Left colon (tissue), 2 donors: Measurements from ENCODE around the gene BCLAF3. TPM values are rescaled to one million over a fixed set of nuclear protein-coding genes. Genes with fewer than 3 reads are reported as not detected.

ENCODE experiments used
- ATAC-seq: fragments of 200-7000 bp; cut with Tn5 transposase; one replicate; pipeline ENCODE4 v1.9.1; 2020; ENCODE audit warnings: mild to moderate bottlenecking, moderate library complexity
- DNase-seq, 2 donors: peaks; one replicate each; pipeline ENCODE4 v3.0.0-alpha.2; 2020
- intact Hi-C, 2 donors: fragments of 100-400 bp; cut with DNase I in 1 of 2; cut with micrococcal nuclease in 1 of 2; formaldehyde crosslinking; loops; one replicate each; pipeline versions ENCODE4 v1.11.2 to v1.14.0; 2022; cut with DNase I, micrococcal nuclease
- microRNA-seq, 2 donors: library from miRNA; unstranded; fragments of <30 nt; microRNA quantifications; one replicate each; pipeline versions ENCODE4 v1.1.0 to v1.2.0, GENCODE V29; 2020
- total RNA-seq, 2 donors: library from RNA; stranded (reverse); fragmentation: NEBNext Ultra II Directional; extraction: Animal tissue kit (Norgen Biotek cat#: 25700); gene quantifications; one replicate each; pipeline ENCODE4 v1.2.1, GENCODE V29; 2021
- donor health status: DM: no; HTN: no; CAD: no.
- donor health status: DM: yes; HTN: yes; CAD: no.

The BCLAF3 gene
- total RNA-seq, 2 donors from 2014 or later, result 18.8 to 20.3 TPM

- DNase-seq (no peak), ATAC-seq (no peak)
- intact Hi-C loops, result no loop called here
Observed at GRCh38 chrX:19981947-19982346, 8.9 kb downstream of the BCLAF3 start.

GRCh38 chrX:19975845-19976244 lies 15.0 kb downstream of the BCLAF3 start:
- peak; percentile 97 for ATAC-seq
- no peak for DNase-seq
- intact Hi-C loops, result no loop called here

GRCh38 chrX:19972984-19973383 lies 17.9 kb downstream of the BCLAF3 start:
- intact Hi-C loops, result no loop called here
- DNase-seq, result no peak
- no peak for ATAC-seq

GRCh38 chrX:19968276-19968675 lies 22.6 kb downstream of the BCLAF3 start:
- intact Hi-C loops, result no loop called here
- ATAC-seq (no peak), DNase-seq (no peak)

GRCh38 chrX:19966056-19966455 lies 24.8 kb downstream of the BCLAF3 start:
- intact Hi-C loops, result no loop called here
- ATAC-seq (no peak), DNase-seq (no peak)

- DNase-seq (no peak), ATAC-seq (no peak)
- intact Hi-C loops, result no loop called here
Observed at GRCh38 chrX:19964017-19964710, 26.7 kb downstream of the BCLAF3 start.

GRCh38 chrX:19960913-19961312 lies 29.9 kb downstream of the BCLAF3 start:
- intact Hi-C loops, result no loop called here
- no peak for ATAC-seq
- DNase-seq, result no peak

GRCh38 chrX:19958552-19959486 lies 32.0 kb downstream of the BCLAF3 start:
- DNase-seq, result no peak
- peak; percentile 91 for ATAC-seq
- intact Hi-C loops, result no loop called here

- DNase-seq (no peak), ATAC-seq (no peak)
- intact Hi-C loops, result no loop called here
Observed at GRCh38 chrX:19956923-19957322, 33.9 kb downstream of the BCLAF3 start.

GRCh38 chrX:19956306-19956705 lies 34.6 kb downstream of the BCLAF3 start:
- intact Hi-C loops, result no loop called here
- no peak for ATAC-seq
- DNase-seq, result no peak

GRCh38 chrX:19955306-19955705 lies 35.6 kb downstream of the BCLAF3 start:
- DNase-seq (no peak), ATAC-seq (no peak)
- intact Hi-C loops, result no loop called here

GRCh38 chrX:19954335-19955096 lies 36.3 kb downstream of the BCLAF3 start:
- intact Hi-C loops, result no loop called here
- DNase-seq, result no peak
- no peak for ATAC-seq

- intact Hi-C loops, result no loop called here
- ATAC-seq (no peak), DNase-seq (no peak)
Observed at GRCh38 chrX:19953145-19953544, 37.7 kb downstream of the BCLAF3 start.

- ATAC-seq, result no peak
- intact Hi-C loops, result no loop called here
Observed at GRCh38 chrX:19949340-19949739, 41.5 kb downstream of the BCLAF3 start.

GRCh38 chrX:19947612-19948011 lies 43.2 kb downstream of the BCLAF3 start:
- intact Hi-C loops, result no loop called here
- DNase-seq (no peak), ATAC-seq (no peak)

More at GRCh38 chrX:19949340-19949739, 41.5 kb downstream of the BCLAF3 start:
- DNase-seq, result no peak

Small RNAs within 50 kb of the gene (microRNA-seq; reads per million reads assigned to microRNA genes)
- 30.4 to 47.6 reads per million in 2 donors for gene MIR23C

Other genes with a start within 250 kb of the BCLAF3 start
- gene SH3KBP1, start 103.5 kb downstream of the BCLAF3 start, total RNA-seq, result 10 to 100 TPM; 54.6 to 95.7 TPM
- 1 to 10 TPM; 1.4 to 1.6 TPM for gene MAP7D2, start 125.8 kb upstream of the BCLAF3 start, total RNA-seq
- 10 to 100 TPM; 76.3 to 80.4 TPM for gene EIF1AX, start 150.8 kb upstream of the BCLAF3 start, total RNA-seq